Neural cell (in vitro differentiated cells): ENCODE data around the gene RNF123.

Experiments
- CTCF ChIP-seq: fragments of 450-650 bp; IDR thresholded peaks from 2 replicates; pipeline ENCODE4 v1.5.1; 2014; ENCODE audit warnings: antibody characterized with exemption, mild to moderate bottlenecking, moderate library complexity; ENCODE audit not compliant: poor library complexity, severe bottlenecking
- MXI1 ChIP-seq: fragments of 450-650 bp; conservative IDR thresholded peaks from 2 replicates; pipeline ENCODE4 v1.6.1; 2014; ENCODE audit warnings: antibody characterized with exemption, mild to moderate bottlenecking; ENCODE audit not compliant: poor library complexity, severe bottlenecking

GRCh38 chr3:49663831-49664230 lies 25.5 kb upstream of the RNF123 start:
- TF ChIP-seq CTCF (no peak), MXI1 (no peak)
